Mammary epithelial cell (primary cell): Measurements from ENCODE around the gene CUX1.

Source experiments
- CTCF ChIP-seq, 2 donors: IDR thresholded peaks in 1 of 2; conservative IDR thresholded peaks in 1 of 2; 2 replicates each; pipeline ENCODE4 v1.5.1; 2011 to 2012; ENCODE audit warnings: inconsistent platforms in 2 of 2, low read length in 2 of 2, mild to moderate bottlenecking in 2 of 2, control low read depth in 1 of 2, low read depth in 1 of 2; ENCODE audit not compliant: insufficient read depth in 1 of 2; ENCODE audit errors: extremely low read depth in 1 of 2
- EZH2 ChIP-seq: IDR thresholded peaks from 2 replicates; pipeline ENCODE4 v1.6.1; 2012; ENCODE audit warnings: low read length, inconsistent platforms, borderline replicate concordance

GRCh38 chr7:101943306-101943705, 125.9 kb downstream of the CUX1 start:
- TF ChIP-seq CTCF (conservative IDR thresholded peaks at IDR 0.05 in 1 of 2, IDR thresholded peaks at IDR 0.05 in 1 of 2; ENCODE audit: extremely low read depth in 1 of 2, insufficient read depth in 1 of 2, low read depth in 1 of 2, low read length in 2 of 2), result no peak
- no peak for TF ChIP-seq EZH2
